Suppressor macrophage (primary cell): ENCODE data around the gene KLF16.

Experiments used
- DNase-seq, 4 experiments: peaks; one replicate each; pipeline ENCODE4 v3.0.0-alpha.2; 2020 to 2022

Gene KLF16

GRCh38 chr19:1841209-1841924 is 22.0 kb downstream of the KLF16 start:
- no peak for DNase-seq

- no peak for DNase-seq
These were observed 22.8 kb downstream of the KLF16 start for GRCh38 chr19:1840541-1841115.

GRCh38 chr19:1839658-1840540 is 23.5 kb downstream of the KLF16 start:
- DNase-seq: peak in 3 of 4 experiments; percentile 20 to 40 (median 38)

- DNase-seq: peak; percentile 49 to 77 (median 66)
These were observed 25.7 kb downstream of the KLF16 start for GRCh38 chr19:1837625-1838105.

GRCh38 chr19:1837222-1837565 is 26.2 kb downstream of the KLF16 start:
- no peak for DNase-seq

- no peak for DNase-seq
These were observed 26.7 kb downstream of the KLF16 start for GRCh38 chr19:1836458-1837221.

GRCh38 chr19:1833540-1833939 is 29.8 kb downstream of the KLF16 start:
- DNase-seq: no peak

GRCh38 chr19:1832046-1832663 is 31.2 kb downstream of the KLF16 start:
- no peak for DNase-seq

GRCh38 chr19:1830978-1831377 is 32.4 kb downstream of the KLF16 start:
- DNase-seq: no peak

- DNase-seq: no peak
These were observed 32.8 kb downstream of the KLF16 start for GRCh38 chr19:1830568-1830967.

- DNase-seq: no peak
These were observed 33.4 kb downstream of the KLF16 start for GRCh38 chr19:1829958-1830357.

- DNase-seq: no peak
These were observed 34.8 kb downstream of the KLF16 start for GRCh38 chr19:1828279-1829238.

- DNase-seq: no peak
These were observed 35.7 kb downstream of the KLF16 start for GRCh38 chr19:1827566-1828278.

GRCh38 chr19:1826557-1827521 is 36.5 kb downstream of the KLF16 start:
- no peak for DNase-seq

- peak; percentile 69 to 86 (median 76) for DNase-seq
These were observed 37.3 kb downstream of the KLF16 start for GRCh38 chr19:1825909-1826556.

GRCh38 chr19:1824252-1824622 is 39.1 kb downstream of the KLF16 start:
- no peak for DNase-seq

- no peak for DNase-seq
These were observed 39.7 kb downstream of the KLF16 start for GRCh38 chr19:1823539-1824251.

- no peak for DNase-seq
These were observed 40.4 kb downstream of the KLF16 start for GRCh38 chr19:1823020-1823419.
